AG04450 (cell line): ENCODE results near the gene NET1. TPM values are rescaled to one million over a fixed set of nuclear protein-coding genes. Genes with fewer than 3 reads are reported as not detected.
"Not testable (repeated sequence)": the region's sequence is repeated elsewhere in the genome, so short reads cannot be mapped to it uniquely, and the experiment has no call there.

Experiments used
- CTCF ChIA-PET: fragments of 300-600, 350-600 bp; formaldehyde crosslinking; extraction: SDS; loops from one replicate; lab custom pipeline; 2022; ENCODE audit warnings: antibody characterized with exemption, inconsistent platforms; lab: Charles Lee
- POLR2A ChIA-PET: fragments of 350-600 bp; formaldehyde crosslinking; extraction: SDS; loops from one replicate; lab custom pipeline; 2021; ENCODE audit warnings: antibody characterized with exemption, inconsistent platforms; lab: Yijun Ruan, JAX
- DNase-seq: peaks from one replicate; pipeline ENCODE4 v3.0.0-alpha.2; 2011; ENCODE audit warnings: low read depth, low spot score
- H3K27ac ChIP-seq: one replicate; pipeline ENCODE4 v1.5.1; 2012; ENCODE audit warnings: low read depth, low read length, control low read depth
- H3K27me3 ChIP-seq: one replicate; pipeline ENCODE4 v1.6.0; 2012; ENCODE audit warnings: low read length; ENCODE audit not compliant: control insufficient read depth, insufficient read depth
- H3K4me3 ChIP-seq: 2 replicates; pipeline ENCODE4 v1.5.1; 2011; ENCODE audit warnings: mild to moderate bottlenecking, low read depth, low read length, control low read depth
- H3K9me3 ChIP-seq: 2 replicates; pipeline ENCODE4 v1.5.1; 2012; ENCODE audit warnings: low read length; ENCODE audit not compliant: control insufficient read depth, insufficient read depth
- polyA plus RNA-seq: library from polyadenylated mRNA; depleted of rRNA; stranded (reverse); fragments of >200 nt; gene quantifications from 2 replicates; pipeline ENCODE4 v1.2.3, GENCODE V29; 2011
- TF ChIP-seq, protein P1 (sequence below): IDR thresholded peaks from 2 replicates; pipeline ENCODE4 v1.5.1; 2011; ENCODE audit warnings: low read depth, low read length, control low read depth, inconsistent platforms

Gene NET1
- polyA plus RNA-seq, 1 experiment = 46.8 TPM

DNA sequence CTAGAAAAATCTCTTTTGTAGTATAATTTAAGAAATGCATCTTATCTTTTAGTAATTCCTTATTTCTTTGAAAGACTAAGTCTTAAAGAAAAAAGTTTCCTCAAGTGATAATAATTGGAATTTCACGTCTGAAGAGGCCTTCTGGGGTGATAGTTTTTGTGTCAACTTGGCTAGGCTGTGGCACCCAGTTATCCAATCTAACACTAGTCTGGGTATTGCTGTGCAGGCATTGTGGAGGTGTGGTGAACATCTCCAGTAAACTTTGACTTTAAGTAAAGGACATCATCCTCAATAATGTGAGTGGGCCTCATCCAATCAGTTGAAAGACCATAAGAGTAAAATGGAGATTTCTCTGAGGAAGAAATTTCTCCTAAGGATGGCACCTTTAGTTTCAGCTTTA lies 5.4 kb upstream of the NET1 start:
- no peak for DNase-seq
- ChIA-PET POLR2A (interaction anchor here (0.6 kb wide), 1 partner anchor 156 kb away, joined by 4 read pairs; no protein-coding TSS in a partner anchor), CTCF (no interaction called here)
- H3K27me3 ChIP-seq = no peaks in the 10 kb centered on the region
- H3K27ac ChIP-seq = no peak overlapping the region
- no peaks in the 10 kb centered on the region for H3K9me3 ChIP-seq
- TF ChIP-seq, protein P1, sequence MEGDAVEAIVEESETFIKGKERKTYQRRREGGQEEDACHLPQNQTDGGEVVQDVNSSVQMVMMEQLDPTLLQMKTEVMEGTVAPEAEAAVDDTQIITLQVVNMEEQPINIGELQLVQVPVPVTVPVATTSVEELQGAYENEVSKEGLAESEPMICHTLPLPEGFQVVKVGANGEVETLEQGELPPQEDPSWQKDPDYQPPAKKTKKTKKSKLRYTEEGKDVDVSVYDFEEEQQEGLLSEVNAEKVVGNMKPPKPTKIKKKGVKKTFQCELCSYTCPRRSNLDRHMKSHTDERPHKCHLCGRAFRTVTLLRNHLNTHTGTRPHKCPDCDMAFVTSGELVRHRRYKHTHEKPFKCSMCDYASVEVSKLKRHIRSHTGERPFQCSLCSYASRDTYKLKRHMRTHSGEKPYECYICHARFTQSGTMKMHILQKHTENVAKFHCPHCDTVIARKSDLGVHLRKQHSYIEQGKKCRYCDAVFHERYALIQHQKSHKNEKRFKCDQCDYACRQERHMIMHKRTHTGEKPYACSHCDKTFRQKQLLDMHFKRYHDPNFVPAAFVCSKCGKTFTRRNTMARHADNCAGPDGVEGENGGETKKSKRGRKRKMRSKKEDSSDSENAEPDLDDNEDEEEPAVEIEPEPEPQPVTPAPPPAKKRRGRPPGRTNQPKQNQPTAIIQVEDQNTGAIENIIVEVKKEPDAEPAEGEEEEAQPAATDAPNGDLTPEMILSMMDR = no peak
- no peak overlapping the region for H3K4me3 ChIP-seq

DNA sequence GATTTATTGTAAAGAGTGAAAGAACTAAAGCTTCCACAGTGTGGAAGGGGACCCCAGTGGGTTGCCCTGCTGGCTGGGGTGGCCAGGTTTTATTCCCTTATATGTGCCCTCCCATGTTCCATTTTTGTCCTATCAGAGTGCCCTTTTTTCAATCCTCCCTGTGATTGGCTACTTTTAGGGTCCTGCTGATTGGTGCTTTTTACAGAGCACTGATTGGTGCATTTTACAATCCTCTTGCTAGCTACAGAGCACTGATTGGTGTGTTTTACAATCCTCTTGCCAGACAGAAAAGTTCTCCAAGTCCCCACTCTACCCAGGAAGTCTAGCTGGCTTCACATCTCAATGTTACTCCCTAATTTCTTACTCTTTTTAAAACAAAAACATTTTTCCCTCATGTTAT lies 1.6 kb upstream of the NET1 start:
- DNase-seq, H3K27ac ChIP-seq, POLR2A ChIA-PET, H3K9me3 ChIP-seq, H3K4me3 ChIP-seq, H3K27me3 ChIP-seq: not testable (repeated sequence)
- CTCF ChIA-PET = interaction anchor here (0.6 to 2.0 kb wide), 2 partner anchors 212 to 596 kb away, joined by 3 to 7 read pairs; no protein-coding TSS in a partner anchor

DNA sequence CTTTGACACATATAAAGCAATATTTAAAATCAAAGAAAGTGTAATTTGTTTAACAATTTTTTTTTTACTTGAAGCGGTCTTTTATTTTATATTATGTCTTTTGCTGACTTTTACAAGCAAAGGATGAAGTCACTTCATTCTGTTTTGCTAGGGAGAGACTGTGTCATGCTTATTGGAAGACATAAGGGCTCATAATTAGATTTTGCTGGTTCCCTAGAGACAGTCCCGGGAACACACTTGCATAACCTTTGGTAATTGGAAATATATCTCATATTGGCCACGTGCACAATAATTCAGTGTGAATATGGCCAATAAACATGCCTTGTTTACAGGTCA lies 448 bp upstream of the NET1 start:
- TF ChIP-seq, protein P1 = no peak
- peak overlapping the region; percentile 74; the same call in 1 of the 2 replicates for H3K4me3 ChIP-seq
- no peaks in the 10 kb centered on the region for H3K27me3 ChIP-seq
- peaks cover 2% of the 10 kb centered on the region for H3K9me3 ChIP-seq
- ChIA-PET POLR2A (no interaction called here), CTCF (interaction anchor here (2.0 kb wide), 1 partner anchor 597 kb away, joined by 7 read pairs; no protein-coding TSS in a partner anchor)
- no peak for DNase-seq
- no peak overlapping the region for H3K27ac ChIP-seq

DNA sequence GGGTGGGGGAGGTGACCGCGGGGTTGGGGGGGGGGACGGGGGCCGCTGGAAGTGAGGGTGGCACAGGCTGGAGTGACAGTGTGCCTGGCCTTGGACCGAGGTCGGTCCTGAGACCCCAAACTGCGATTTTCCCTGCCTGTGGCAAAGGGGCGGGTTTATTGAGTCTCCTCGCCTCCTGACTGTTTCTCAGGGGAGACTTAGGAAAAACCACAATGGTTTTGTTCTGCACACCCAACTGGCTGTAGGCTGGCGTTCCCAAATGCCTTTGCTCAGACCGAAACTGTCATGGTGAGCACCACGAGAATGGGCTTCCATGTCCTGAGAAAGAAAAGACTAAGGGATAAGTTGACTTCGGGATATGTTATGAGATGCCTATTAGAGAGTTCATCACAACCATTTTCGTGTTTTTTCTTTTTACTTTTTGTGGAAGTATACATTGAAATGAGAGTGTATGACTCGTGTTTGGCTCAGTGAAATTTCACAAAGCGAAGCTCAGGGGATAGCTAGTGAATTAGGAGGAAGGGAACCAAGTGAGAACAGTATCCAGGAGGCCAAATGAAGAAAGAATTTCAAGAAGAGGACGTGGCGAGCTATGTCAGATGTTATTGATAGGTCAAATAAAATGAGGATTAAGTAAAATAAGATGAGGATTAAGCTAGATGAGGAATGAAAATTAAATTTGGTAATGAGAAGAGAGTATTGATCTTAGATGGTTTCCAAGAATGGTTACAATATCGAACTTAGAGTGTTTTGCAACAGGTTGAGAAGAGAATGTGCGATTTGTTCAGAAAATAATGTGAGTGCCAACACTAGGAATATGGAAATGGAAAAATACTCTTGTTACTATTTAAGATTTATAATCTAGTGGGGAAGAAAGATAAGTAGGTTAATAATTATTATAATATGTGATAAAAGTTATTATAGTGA lies 918 bp downstream of the NET1 start:
- TF ChIP-seq, protein P1 = no peak
- POLR2A ChIA-PET = no interaction called here
- no peaks in the 10 kb centered on the region for H3K27me3 ChIP-seq
- CTCF ChIA-PET = interaction anchor here (0.6 to 1.8 kb wide), 4 partner anchors 22 to 599 kb away, joined by 3 to 9 read pairs (median 4); no protein-coding TSS in a partner anchor
- H3K27ac ChIP-seq = no peak overlapping the region
- no peak for DNase-seq
- peak overlapping the region; percentile 74 for H3K4me3 ChIP-seq
- H3K9me3 ChIP-seq = peaks cover 6% of the 10 kb centered on the region

DNA sequence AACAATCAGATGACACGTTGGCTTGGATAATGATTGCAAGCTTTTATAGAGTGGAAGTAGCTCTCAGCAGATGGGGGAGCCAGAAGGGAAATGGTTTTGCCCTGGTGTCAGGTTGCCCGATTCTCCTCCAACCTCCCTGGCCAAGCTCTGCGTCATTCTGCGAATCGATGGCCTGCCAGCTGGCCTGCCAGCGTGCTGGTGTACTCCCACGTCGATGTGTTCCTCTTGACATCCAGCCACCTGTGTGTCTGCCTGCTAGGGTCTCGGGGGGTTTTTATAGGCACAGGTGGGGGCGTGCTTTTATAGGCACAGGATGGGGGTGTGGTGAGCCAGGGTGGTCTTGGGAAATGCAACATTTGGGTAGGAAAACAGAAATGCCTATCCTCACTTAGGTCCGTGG lies 4.6 kb downstream of the NET1 start:
- H3K27me3 ChIP-seq = no peaks in the 10 kb centered on the region
- no peak overlapping the region for H3K4me3 ChIP-seq
- TF ChIP-seq, protein P1 = no peak
- H3K9me3 ChIP-seq = peaks cover 6% of the 10 kb centered on the region
- no peak for DNase-seq
- no peak overlapping the region for H3K27ac ChIP-seq
- CTCF ChIA-PET = interaction anchor here (1.1 to 2.7 kb wide), 4 partner anchors 17 to 602 kb away, joined by 3 to 7 read pairs (median 3); no protein-coding TSS in a partner anchor
- POLR2A ChIA-PET = interaction anchor here (0.6 kb wide), 1 partner anchor 983 kb away, joined by 7 read pairs; no protein-coding TSS in a partner anchor
